GM21423 (cell line): ENCODE data around the gene KAT5.
"Not testable (repeated sequence)": the region's sequence is repeated elsewhere in the genome, so short reads cannot be mapped to it uniquely, and the experiment has no call there.

Experiments
- ATAC-seq: cut with Tn5 transposase; IDR thresholded peaks from one replicate; pipeline ENCODE4 v1.9.1; 2021; ENCODE audit warnings: mild to moderate bottlenecking, moderate library complexity; ENCODE audit not compliant: unreplicated experiment

Gene KAT5

DNA sequence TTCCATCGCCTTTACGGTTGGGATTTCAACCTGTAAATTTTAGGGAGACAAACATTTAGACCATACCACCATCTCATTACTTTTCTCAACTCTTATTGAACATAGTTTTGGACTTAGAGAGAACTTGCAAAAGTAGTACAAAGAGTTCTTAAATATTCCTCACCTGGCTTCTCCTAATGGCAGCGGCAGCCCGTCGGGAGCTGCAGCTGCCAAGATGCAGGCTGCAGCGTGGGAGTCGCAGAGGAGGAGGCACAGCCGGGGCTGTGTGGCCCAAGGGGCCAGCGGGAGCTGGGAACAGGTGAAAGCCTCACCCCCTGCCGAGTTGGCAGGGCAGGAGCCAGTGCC is 31.6 kb downstream of the KAT5 start:
- no peak for ATAC-seq

- ATAC-seq = no peak
These were observed 32.1 kb downstream of the KAT5 start for GRCh38 chr11:65744026-65744698.

- ATAC-seq = no peak
These were observed 32.6 kb downstream of the KAT5 start for GRCh38 chr11:65744699-65745042.

GRCh38 chr11:65745049-65745448 is 33.0 kb downstream of the KAT5 start:
- ATAC-seq = no peak

DNA sequence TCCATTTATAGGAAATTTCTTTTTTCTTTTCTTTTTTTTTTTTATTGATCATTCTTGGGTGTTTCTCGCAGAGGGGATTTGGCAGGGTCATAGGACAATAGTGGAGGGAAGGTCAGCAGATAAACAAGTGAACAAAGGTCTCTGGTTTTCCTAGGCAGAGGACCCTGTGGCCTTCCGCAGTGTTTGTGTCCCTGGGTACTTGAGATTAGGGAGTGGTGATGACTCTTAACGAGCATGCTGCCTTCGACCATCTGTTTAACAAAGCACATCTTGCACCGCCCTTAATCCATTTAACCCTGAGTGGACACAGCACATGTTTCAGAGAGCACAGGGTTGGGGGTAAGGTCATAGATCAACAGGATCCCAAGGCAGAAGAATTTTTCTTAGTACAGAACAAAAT is 50.1 kb downstream of the KAT5 start:
- not testable (repeated sequence) for ATAC-seq

GRCh38 chr11:65762816-65763215 is 50.8 kb downstream of the KAT5 start:
- not testable (repeated sequence) for ATAC-seq

- ATAC-seq = no peak
These were observed 52.4 kb downstream of the KAT5 start for GRCh38 chr11:65764434-65764833.

- no peak for ATAC-seq
These were observed 54.5 kb downstream of the KAT5 start for GRCh38 chr11:65766535-65766934.

DNA sequence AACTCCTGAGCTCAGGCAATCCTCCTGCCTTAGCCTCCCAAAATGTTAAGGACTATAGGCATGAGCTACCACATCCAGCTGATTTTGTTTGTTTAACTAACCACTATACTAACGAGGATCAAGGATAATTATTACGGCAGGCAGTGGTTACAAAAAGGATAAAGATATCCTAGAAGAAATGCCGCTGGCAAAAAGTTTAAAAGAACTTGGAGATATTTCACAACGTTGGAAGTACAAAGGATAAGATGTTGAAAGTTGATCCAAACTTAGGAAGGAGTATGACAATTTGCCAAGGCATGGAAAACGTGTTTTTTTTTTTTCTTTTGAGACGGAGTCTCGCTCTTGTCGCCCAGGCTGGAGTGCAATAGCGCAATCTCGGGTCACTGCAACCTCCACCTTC is 55.4 kb downstream of the KAT5 start:
- ATAC-seq = no peak

DNA sequence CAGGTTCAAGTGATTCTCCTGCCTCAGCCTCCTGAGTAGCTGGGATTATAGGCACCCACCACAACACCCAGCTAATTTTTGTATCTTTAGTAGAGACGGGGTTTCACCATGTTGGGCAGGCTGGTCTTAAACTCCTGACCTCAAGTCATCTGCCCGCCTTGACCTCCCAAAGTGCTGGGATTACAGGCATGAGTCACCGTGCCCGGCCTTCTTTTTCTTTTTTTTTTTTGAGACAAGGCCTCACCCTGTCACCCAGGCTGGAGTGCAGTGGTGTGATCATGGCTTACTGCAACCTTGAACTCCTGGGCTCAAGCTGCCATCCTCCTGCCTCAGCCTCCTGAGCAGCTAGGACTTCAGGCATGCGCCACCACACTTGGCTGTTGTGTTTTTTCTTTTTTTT is 55.8 kb downstream of the KAT5 start:
- ATAC-seq = not testable (repeated sequence)
